T-helper 2 cell treated with Interferon-gamma antibody and Interleukin-4, amounts not matched to agents 100 ng/mL and 5 ng/mL, for 36 hours (primary cell): ENCODE measurements around the gene SNAP25. TPM values are rescaled to one million over a fixed set of nuclear protein-coding genes. Genes with fewer than 3 reads are reported as not detected.

ENCODE experiments used
- intact Hi-C: fragments of 100-400 bp; cut with micrococcal nuclease; formaldehyde crosslinking; loops from one replicate; pipeline ENCODE4 v1.15.1; 2023
- total RNA-seq: library from RNA; stranded (reverse); gene quantifications from 2 replicates; pipeline ENCODE4 v1.2.3, GENCODE V29; 2022

SNAP25 gene
- total RNA-seq, 1 donor from 2014 or later, result 0.48 TPM

GRCh38 chr20:10260316-10260715, 41.7 kb downstream of the SNAP25 start:
- intact Hi-C loops, result no loop called here

- intact Hi-C loops, result no loop called here
These were observed 43.1 kb downstream of the SNAP25 start for GRCh38 chr20:10261702-10262101.

GRCh38 chr20:10263385-10264165, 44.9 kb downstream of the SNAP25 start:
- intact Hi-C loops, result no loop called here

GRCh38 chr20:10264166-10264558, 45.5 kb downstream of the SNAP25 start:
- intact Hi-C loops, result no loop called here

- intact Hi-C loops, result no loop called here
These were observed 50.0 kb downstream of the SNAP25 start for GRCh38 chr20:10268636-10269035.

GRCh38 chr20:10270630-10271029, 52.0 kb downstream of the SNAP25 start:
- intact Hi-C loops, result no loop called here

DNA sequence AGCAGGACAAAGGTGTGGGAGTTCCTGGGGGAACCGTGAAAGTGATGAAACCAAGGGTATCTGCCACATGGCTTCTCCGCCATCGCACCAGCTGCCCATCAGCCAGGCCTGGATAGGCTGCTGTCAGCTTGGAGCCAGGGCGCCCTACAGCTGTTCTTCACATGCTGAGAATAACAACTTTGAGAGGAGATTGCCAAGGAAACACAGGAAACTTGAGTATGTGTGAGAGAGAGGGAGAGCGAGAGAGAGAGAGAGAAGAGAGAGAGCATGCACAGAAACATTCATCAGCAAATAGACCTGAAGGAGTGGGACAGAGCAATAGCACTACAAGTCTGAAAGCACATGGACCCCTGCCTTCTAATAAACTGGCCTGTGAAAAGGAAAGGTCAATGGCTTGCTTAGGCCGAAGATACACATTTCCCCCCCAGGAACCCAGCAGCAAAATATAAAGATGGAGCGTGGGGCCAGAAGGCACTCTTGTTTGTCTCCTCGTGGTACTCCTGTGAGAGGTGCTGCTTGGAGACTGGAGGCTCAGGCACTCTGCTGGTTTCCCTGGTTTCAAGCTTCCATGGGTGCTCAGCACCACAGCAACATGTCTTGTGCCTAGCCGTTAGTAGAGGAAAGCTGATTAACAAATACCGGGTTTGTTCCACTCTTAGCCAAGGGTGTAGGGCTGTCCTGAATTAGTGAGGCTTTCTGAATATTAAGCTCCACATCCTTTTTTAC, 53.0 kb downstream of the SNAP25 start:
- intact Hi-C loops, result no loop called here

DNA sequence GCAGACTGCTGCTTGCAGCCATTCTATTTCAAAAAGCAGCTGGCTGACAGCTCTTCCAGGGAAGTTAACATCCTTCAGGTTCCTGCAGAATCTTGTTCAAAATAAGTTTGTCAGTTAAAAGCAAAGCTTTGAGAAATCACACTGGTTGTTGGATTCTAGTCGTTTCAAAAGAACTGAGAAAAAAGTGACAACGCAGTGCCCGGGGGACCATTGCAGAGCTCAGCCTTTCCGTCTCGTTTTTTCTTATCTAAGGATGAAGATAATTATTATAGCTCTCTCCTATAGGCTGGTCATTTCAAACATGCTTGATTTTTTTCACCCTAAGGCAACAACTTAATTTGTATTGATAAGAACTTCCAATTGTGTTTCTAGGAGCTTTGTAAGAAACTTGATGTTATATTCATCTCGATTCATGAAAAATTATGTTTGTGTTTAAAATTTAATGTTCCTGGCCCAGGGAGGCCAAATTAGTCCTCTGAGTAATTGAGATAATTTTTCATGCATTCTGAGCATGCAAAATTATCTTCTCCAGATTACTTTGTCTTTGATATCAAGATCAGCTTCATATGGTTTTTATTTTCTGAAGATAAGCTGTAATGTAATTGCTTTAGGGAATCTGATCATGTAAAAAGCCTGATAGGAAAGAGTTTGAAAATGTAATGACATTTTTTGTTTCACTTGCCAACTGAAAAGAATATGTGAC, 58.4 kb downstream of the SNAP25 start:
- intact Hi-C loops, result no loop called here

- intact Hi-C loops, result no loop called here
These were observed 59.0 kb downstream of the SNAP25 start for GRCh38 chr20:10277616-10278015.

- intact Hi-C loops, result no loop called here
These were observed 59.8 kb downstream of the SNAP25 start for GRCh38 chr20:10278412-10278811.

DNA sequence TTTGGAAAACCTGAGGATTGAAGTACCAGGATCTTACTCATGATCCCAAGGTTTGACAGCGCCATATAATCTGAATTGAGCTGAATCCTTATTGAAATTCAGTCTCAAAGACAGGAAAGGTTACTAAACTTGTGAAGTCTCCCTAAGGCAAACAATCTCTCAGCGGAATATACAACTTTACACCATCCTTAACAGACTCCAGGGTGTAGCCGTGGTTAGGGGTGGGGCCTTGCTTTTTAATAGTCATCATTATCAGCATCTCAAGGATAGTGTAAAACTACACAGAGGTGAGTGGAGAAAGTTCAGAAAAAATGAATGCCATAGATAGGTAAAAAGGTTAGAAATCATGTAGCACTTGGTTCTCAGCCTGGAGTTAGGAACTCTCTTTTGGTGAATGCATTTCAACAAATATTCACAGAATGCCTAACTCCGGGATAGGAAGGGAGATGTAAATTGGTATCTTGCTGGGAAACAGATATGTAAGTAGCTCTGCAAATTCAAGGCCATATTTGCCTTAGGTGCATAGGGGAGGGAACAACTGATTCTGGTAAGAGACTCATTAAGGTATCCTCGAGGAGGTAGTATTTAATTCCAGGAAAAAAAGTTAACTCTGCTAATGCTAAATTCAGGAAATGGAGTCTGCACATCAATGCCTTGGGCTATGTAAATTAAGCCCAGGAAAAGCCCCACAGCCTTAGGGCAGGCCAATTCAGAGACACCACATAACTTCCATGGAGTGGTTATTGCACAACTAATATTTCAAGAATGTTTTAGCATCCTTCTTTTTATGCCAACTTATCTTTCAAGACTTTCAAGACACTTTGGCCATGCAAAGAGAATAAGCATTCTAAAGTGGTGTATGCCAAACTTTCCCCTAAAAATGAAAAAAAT, 61.6 kb downstream of the SNAP25 start:
- intact Hi-C loops, result no loop called here

GRCh38 chr20:10281911-10282310, 63.3 kb downstream of the SNAP25 start:
- intact Hi-C loops, result no loop called here

GRCh38 chr20:10282979-10283456, 64.4 kb downstream of the SNAP25 start:
- intact Hi-C loops, result no loop called here

DNA sequence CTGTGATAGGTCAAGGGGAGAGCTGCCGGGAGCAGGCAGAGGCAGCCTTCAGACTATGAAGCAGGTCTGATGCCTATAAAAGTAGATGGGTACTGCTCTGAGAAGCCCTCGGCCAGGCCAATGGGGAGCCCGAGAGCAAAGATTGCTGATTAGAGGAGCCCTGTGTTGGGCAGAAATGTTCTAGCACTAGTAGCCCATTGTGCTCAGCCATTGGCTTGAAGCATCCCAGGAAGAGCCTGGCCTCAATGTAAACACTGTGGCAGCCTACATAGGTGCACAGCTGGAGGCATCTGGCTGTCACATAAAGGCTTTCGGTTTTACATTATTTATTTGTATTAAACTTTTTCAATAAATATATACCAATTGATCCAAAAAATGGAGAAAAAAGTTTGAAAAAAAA, 67.7 kb downstream of the SNAP25 start:
- intact Hi-C loops, result no loop called here

GRCh38 chr20:10288421-10288820, 69.8 kb downstream of the SNAP25 start:
- intact Hi-C loops, result no loop called here

GRCh38 chr20:10288954-10289646, 70.5 kb downstream of the SNAP25 start:
- intact Hi-C loops, result no loop called here

- intact Hi-C loops, result no loop called here
These were observed 73.1 kb downstream of the SNAP25 start for GRCh38 chr20:10291568-10292248.

GRCh38 chr20:10297223-10297622, 78.6 kb downstream of the SNAP25 start:
- intact Hi-C loops, result no loop called here

DNA sequence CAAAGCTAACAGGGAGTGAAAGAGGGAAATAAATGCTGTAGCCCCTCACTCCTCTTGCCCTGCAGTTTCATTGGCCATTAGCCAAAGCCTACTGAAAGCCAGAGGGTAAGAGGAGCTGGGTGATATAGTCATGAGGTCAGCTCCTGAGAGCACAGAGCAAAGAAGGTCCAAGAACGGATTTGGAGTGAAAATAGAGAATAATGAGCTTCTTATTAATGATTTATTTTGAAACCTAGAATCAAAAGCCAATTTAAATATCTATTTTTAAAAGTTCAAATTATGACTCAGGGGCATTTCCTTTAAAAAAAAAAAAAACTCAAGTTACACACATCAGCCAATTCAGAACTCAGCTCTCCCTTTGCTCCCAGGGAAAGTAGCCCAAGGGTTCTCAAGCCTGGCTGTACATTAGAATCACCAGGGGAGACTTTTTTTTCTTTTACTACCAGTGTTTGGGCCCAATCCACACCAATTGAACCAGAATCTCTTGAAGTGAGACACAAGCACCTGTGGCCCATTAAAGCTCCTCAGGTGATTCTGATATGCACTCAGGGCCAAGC, 79.1 kb downstream of the SNAP25 start:
- intact Hi-C loops, result no loop called here
